Thoracic aorta (tissue), 2 donors: ENCODE data around the gene SNRPN. TPM values are rescaled to one million over a fixed set of nuclear protein-coding genes. Genes with fewer than 3 reads are reported as not detected.

ENCODE experiments used
- ATAC-seq: fragments of 150-250 bp; one replicate; pipeline ENCODE4 v1.8.0; 2017; ENCODE audit warnings: low read depth; ENCODE audit not compliant: insufficient number of reproducible peaks, low FRiP score
- DNase-seq: peaks from one replicate; pipeline ENCODE4 v3.0.0-alpha.2; 2020; ENCODE audit warnings: low spot score
- H3K27ac ChIP-seq, 2 donors: fragments of 200-600 bp; sonication (generic); 1 replicate in 1 of 2; 2 replicates in 1 of 2; pipeline ENCODE4 v1.5.1; 2016; ENCODE audit warnings: mild to moderate bottlenecking in 2 of 2, moderate library complexity in 2 of 2
- H3K27me3 ChIP-seq: fragments of 200-600 bp; sonication (generic); replicated peaks from 2 replicates; pipeline ENCODE4 v1.6.0; 2016; ENCODE audit warnings: mild to moderate bottlenecking; ENCODE audit not compliant: insufficient read depth
- H3K36me3 ChIP-seq: fragments of 200-600 bp; sonication (generic); one replicate; pipeline ENCODE4 v1.5.1; 2016
- H3K4me1 ChIP-seq, 2 donors: fragments of 200-600 bp; sonication (generic); 1 replicate in 1 of 2; 2 replicates in 1 of 2; pipeline versions ENCODE4 v1.5.1 to v1.6.0; 2016; ENCODE audit warnings: low read depth in 2 of 2, mild to moderate bottlenecking in 1 of 2; ENCODE audit not compliant: control insufficient read depth in 1 of 2
- H3K4me3 ChIP-seq: fragments of 200-600 bp; sonication (generic); 2 replicates; pipeline ENCODE4 v1.5.1; 2016; ENCODE audit warnings: mild to moderate bottlenecking
- H3K9me3 ChIP-seq: fragments of 200-600 bp; sonication (generic); 2 replicates; pipeline ENCODE4 v1.5.1; 2016
- total RNA-seq, 2 donors: library from RNA; depleted of rRNA; stranded (reverse); fragments of >200 nt; gene quantifications; one replicate each; pipeline versions ENCODE4 v1.1.0 to v1.2.3, GENCODE V29; 2016
- TF ChIP-seq, protein P1 (sequence below): fragments of 200-600 bp; sonication (generic); IDR thresholded peaks from one replicate; pipeline ENCODE4 v1.5.1; 2019; ENCODE audit warnings: antibody characterized with exemption

The SNRPN gene
- total RNA-seq, 2 donors from 2014 or later = 192 to 232 TPM

DNA sequence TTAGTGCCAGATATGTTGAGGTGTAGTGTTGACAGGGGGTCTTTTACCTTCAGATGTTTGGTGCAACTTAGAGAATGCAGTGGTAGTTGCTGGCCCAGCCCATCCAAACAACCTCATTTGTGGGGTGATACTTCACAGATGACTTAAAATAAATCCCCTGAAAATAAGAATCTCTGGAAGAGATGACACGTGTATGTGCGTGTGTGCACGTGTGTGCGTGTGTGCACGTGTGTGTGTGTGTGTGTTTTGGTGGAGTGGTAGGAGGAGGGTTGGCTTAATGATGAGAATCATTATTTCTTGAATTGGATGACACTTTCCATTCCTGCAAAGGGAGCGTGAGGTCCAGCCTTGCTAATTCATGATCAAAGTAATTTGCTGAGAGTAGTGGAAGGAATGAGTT, 31.9 kb downstream of the SNRPN start:
- Histone ChIP-seq H3K27ac (no peak overlapping the region), H3K4me1 (no peaks in the 10 kb centered on the region), H3K9me3 (peaks cover 39% of the 10 kb centered on the region), H3K27me3 (no peaks in the 10 kb centered on the region), H3K4me3 (no peak overlapping the region), H3K36me3 (peaks cover 46% of the 10 kb centered on the region)
- ATAC-seq (no peak), DNase-seq (no peak)
- TF ChIP-seq, protein P1, sequence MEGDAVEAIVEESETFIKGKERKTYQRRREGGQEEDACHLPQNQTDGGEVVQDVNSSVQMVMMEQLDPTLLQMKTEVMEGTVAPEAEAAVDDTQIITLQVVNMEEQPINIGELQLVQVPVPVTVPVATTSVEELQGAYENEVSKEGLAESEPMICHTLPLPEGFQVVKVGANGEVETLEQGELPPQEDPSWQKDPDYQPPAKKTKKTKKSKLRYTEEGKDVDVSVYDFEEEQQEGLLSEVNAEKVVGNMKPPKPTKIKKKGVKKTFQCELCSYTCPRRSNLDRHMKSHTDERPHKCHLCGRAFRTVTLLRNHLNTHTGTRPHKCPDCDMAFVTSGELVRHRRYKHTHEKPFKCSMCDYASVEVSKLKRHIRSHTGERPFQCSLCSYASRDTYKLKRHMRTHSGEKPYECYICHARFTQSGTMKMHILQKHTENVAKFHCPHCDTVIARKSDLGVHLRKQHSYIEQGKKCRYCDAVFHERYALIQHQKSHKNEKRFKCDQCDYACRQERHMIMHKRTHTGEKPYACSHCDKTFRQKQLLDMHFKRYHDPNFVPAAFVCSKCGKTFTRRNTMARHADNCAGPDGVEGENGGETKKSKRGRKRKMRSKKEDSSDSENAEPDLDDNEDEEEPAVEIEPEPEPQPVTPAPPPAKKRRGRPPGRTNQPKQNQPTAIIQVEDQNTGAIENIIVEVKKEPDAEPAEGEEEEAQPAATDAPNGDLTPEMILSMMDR = no peak

DNA sequence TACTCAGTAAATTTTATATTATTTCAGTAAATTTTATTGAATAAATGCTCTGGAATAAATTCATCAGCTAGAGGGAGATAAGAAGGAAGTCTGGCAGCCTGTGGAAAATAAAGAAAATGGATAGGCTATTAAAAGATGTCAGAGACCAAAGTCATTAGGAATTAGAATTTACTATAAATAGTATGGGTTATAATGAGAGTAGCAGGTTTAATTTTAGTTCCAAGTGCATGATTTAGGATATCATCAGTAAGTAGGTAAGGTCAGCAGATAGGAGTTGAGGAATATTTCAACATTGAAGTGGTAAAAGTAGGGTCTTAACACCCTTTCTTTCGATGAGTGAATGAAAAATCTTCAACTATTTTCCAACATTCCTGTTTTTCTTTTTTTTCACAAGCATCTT, 64.6 kb downstream of the SNRPN start:
- Histone ChIP-seq H3K36me3 (peaks cover 46% of the 10 kb centered on the region), H3K27ac (no peak overlapping the region), H3K9me3 (peaks cover 33% of the 10 kb centered on the region), H3K4me1 (no peaks in the 10 kb centered on the region), H3K4me3 (no peak overlapping the region), H3K27me3 (no peaks in the 10 kb centered on the region)
- no peak for ATAC-seq
- DNase-seq = no peak
- TF ChIP-seq, protein P1 = no peak

- Histone ChIP-seq H3K4me1 (no peaks in the 10 kb centered on the region), H3K9me3 (peaks cover 23% of the 10 kb centered on the region), H3K4me3 (no peak overlapping the region), H3K36me3 (peaks cover 51% of the 10 kb centered on the region), H3K27me3 (no peaks in the 10 kb centered on the region), H3K27ac (no peak overlapping the region)
- ATAC-seq (no peak), DNase-seq (no peak)
- TF ChIP-seq, protein P1 = no peak
Observed at GRCh38 chr15:25022233-25022632, 67.4 kb downstream of the SNRPN start.

Other genes with a start within 250 kb of the SNRPN start
- 10 to 100 TPM; 17.7 to 37.3 TPM for gene SNURF, start within 50 bp of the SNRPN start, total RNA-seq